NB4 (cell line): ENCODE results near the gene RALY.

Experiments
- POLR2A ChIP-seq: IDR thresholded peaks from 2 replicates; pipeline ENCODE4 v1.6.1; 2011; ENCODE audit warnings: mild to moderate bottlenecking; ENCODE audit not compliant: insufficient read length; ENCODE audit errors: extremely low read depth
- TF ChIP-seq, protein P1 (sequence below): IDR thresholded peaks from one replicate; pipeline ENCODE4 v1.5.1; 2012; ENCODE audit warnings: low read depth, low read length
- TF ChIP-seq, protein P2 (sequence below): IDR thresholded peaks from 2 replicates; pipeline ENCODE4 v1.6.1; 2011; ENCODE audit warnings: low read depth, low read length

DNA sequence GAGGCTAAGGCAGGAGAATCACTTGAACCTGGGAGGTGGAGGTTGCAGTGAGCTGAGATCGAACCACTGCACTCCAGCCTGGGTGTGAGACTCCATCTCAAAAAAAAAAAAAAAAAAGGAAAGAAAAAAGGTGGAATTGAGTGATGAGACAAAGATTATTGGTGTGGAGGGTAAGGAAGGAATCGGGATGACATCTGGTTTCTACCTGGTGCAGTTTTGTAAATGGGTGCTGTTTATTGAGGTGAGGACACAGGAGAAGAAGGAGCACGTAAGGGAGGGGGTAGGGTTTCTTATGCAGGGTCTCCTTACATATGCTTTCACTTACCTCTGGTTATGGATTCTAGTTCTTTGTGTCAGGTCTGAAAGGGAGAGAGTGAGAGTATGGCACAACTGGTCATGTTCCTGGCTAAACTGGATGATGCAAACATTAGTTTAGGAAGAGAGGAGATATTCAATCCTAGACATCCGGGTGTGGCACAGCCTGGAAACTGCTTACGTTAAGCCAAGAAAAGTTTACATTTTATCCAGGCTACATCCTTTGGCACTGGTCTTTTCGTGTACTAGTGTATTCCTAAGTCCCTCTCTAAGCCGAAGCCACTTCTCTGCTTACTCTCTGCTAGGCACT lies 5.4 kb downstream of the RALY start:
- TF ChIP-seq, protein P1, sequence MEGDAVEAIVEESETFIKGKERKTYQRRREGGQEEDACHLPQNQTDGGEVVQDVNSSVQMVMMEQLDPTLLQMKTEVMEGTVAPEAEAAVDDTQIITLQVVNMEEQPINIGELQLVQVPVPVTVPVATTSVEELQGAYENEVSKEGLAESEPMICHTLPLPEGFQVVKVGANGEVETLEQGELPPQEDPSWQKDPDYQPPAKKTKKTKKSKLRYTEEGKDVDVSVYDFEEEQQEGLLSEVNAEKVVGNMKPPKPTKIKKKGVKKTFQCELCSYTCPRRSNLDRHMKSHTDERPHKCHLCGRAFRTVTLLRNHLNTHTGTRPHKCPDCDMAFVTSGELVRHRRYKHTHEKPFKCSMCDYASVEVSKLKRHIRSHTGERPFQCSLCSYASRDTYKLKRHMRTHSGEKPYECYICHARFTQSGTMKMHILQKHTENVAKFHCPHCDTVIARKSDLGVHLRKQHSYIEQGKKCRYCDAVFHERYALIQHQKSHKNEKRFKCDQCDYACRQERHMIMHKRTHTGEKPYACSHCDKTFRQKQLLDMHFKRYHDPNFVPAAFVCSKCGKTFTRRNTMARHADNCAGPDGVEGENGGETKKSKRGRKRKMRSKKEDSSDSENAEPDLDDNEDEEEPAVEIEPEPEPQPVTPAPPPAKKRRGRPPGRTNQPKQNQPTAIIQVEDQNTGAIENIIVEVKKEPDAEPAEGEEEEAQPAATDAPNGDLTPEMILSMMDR = no peak
- no peak for TF ChIP-seq POLR2A
- TF ChIP-seq, protein P2, sequence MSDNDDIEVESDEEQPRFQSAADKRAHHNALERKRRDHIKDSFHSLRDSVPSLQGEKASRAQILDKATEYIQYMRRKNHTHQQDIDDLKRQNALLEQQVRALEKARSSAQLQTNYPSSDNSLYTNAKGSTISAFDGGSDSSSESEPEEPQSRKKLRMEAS = no peak
